Hepatocyte (in vitro differentiated cells): ENCODE measurements around the gene CLTA.

Experiments used
- CTCF ChIP-seq: fragments of 200-600 bp; sonication (generic); IDR thresholded peaks from 2 replicates; pipeline ENCODE4 v1.5.1; 2016; ENCODE audit warnings: antibody characterized with exemption, mild to moderate bottlenecking; ENCODE audit not compliant: poor library complexity
- EZH2phosphoT487 ChIP-seq: fragments of 200-600 bp; sonication (generic); IDR thresholded peaks from one replicate; pipeline ENCODE4 v1.6.1; 2018; ENCODE audit warnings: antibody characterized with exemption, mild to moderate bottlenecking, low read depth, moderate library complexity; ENCODE audit not compliant: unreplicated experiment, severe bottlenecking

GRCh38 chr9:36146651-36147050 lies 44.1 kb upstream of the CLTA start:
- TF ChIP-seq CTCF (no peak), EZH2phosphoT487 (no peak)
